Measurements from ENCODE around the gene DERA.
A peak's percentile ranks its signal among the peaks of the same experiment; 100 is the strongest.

The DERA gene

DNA sequence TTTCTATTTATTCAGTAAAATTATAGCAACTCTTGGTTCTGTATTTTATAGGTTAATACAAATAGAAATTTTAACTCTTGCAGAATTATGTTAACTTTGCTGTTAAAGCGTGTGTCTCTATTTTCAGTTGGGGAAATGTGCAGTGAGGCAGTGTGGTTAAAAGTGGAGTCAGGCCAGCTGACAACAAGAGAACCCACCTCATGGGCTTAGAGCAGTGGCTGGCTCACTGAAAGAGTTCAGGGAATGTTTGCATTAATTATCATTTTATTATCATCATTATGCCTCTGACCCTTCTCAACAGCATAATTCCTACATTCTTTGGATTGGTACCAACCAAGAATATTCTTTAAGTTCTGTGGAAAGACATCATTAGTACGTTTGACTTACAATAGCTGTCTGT lies 163.8 kb downstream of the DERA start:
- no peak overlapping the region for H3K27ac ChIP-seq (ENCODE audit: extremely low read depth, low read depth, low read length)
- POLR2A ChIA-PET, result no interaction called here

DNA sequence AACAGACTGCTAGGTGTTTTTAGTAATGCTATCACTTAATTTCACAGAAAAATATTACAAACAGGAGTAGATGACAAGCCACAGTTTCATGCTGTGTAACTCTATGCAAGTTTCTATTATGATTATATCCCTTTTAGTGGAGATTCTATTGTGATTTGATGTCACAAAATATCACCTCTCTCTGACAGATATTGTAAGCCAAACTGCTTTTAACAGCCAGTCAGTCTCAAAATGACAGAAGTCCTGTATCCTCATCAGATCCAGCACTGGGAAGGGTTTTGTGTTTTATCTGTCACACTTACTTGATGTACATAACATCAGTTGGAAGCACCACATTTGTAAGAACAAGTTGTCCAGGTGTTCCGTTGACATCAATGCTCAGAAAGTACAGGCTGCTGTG lies 164.8 kb downstream of the DERA start:
- POLR2A ChIA-PET, result no interaction called here
- CTCF ChIA-PET, result interaction anchor here (0.6 to 1.0 kb wide), 2 partner anchors 14 to 861 kb away, joined by 3 to 8 read pairs; no protein-coding TSS in a partner anchor

More for the DNA sequence above, 163.8 kb downstream of the DERA start:
- no peak overlapping the region for H3K4me3 ChIP-seq (ENCODE audit: low read depth, low read length)
- no peaks in the 10 kb centered on the region for H3K9me3 ChIP-seq (ENCODE audit: control insufficient read depth, insufficient read depth, low read depth, low read length)
- no peaks in the 10 kb centered on the region for H3K4me1 ChIP-seq (ENCODE audit: control insufficient read depth, insufficient read depth, low read length)
- no peaks in the 10 kb centered on the region for H3K36me3 ChIP-seq (ENCODE audit: control insufficient read depth in 2 of 2, insufficient read depth in 1 of 2, low read length in 2 of 2)
- TF ChIP-seq SP3 (tag by site-specific recombination; IDR thresholded peaks at IDR 0.05) (no peak), ZNF24 (tag by site-specific recombination; IDR thresholded peaks at IDR 0.05) (no peak), ZBTB20 (tag by site-specific recombination; IDR thresholded peaks at IDR 0.05) (no peak)
- TF ChIP-seq, protein P1, sequence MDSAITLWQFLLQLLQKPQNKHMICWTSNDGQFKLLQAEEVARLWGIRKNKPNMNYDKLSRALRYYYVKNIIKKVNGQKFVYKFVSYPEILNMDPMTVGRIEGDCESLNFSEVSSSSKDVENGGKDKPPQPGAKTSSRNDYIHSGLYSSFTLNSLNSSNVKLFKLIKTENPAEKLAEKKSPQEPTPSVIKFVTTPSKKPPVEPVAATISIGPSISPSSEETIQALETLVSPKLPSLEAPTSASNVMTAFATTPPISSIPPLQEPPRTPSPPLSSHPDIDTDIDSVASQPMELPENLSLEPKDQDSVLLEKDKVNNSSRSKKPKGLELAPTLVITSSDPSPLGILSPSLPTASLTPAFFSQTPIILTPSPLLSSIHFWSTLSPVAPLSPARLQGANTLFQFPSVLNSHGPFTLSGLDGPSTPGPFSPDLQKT (IDR thresholded peaks at IDR 0.05; ENCODE audit: borderline replicate concordance, low read depth, low read length), result no peak
- CTCF ChIA-PET, result no interaction called here

GRCh38 chr12:16076557-16076956 lies 165.4 kb downstream of the DERA start:
- no peak overlapping the region for H3K27ac ChIP-seq (ENCODE audit: extremely low read depth, low read depth, low read length)
- no peaks in the 10 kb centered on the region for H3K36me3 ChIP-seq (ENCODE audit: control insufficient read depth in 2 of 2, insufficient read depth in 1 of 2, low read length in 2 of 2)
- POLR2A ChIA-PET, result no interaction called here
- H3K9me3 ChIP-seq (ENCODE audit: control insufficient read depth, insufficient read depth, low read depth, low read length), result no peaks in the 10 kb centered on the region
- H3K4me1 ChIP-seq (ENCODE audit: control insufficient read depth, insufficient read depth, low read length), result no peaks in the 10 kb centered on the region
- H3K4me3 ChIP-seq (ENCODE audit: low read depth, low read length), result no peak overlapping the region
- no peak for TF ChIP-seq IKZF3 (tag by site-specific recombination; IDR thresholded peaks at IDR 0.05)
- no peak for TF ChIP-seq ZNF626 (tag by site-specific recombination; IDR thresholded peaks at IDR 0.05)
- no peak for TF ChIP-seq ZFP3 (tag by site-specific recombination; IDR thresholded peaks at IDR 0.05; ENCODE audit: low read depth)
- no peak for TF ChIP-seq ZNF121 (tag by site-specific recombination; IDR thresholded peaks at IDR 0.05)
- TF ChIP-seq, protein P2, sequence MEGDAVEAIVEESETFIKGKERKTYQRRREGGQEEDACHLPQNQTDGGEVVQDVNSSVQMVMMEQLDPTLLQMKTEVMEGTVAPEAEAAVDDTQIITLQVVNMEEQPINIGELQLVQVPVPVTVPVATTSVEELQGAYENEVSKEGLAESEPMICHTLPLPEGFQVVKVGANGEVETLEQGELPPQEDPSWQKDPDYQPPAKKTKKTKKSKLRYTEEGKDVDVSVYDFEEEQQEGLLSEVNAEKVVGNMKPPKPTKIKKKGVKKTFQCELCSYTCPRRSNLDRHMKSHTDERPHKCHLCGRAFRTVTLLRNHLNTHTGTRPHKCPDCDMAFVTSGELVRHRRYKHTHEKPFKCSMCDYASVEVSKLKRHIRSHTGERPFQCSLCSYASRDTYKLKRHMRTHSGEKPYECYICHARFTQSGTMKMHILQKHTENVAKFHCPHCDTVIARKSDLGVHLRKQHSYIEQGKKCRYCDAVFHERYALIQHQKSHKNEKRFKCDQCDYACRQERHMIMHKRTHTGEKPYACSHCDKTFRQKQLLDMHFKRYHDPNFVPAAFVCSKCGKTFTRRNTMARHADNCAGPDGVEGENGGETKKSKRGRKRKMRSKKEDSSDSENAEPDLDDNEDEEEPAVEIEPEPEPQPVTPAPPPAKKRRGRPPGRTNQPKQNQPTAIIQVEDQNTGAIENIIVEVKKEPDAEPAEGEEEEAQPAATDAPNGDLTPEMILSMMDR (tag by site-specific recombination; IDR thresholded peaks at IDR 0.05), result peak; percentile 36; the same call in 1 of the 2 replicates
- peak; percentile 78 for TF ChIP-seq ZNF654 (tag by site-specific recombination; IDR thresholded peaks at IDR 0.05; ENCODE audit: low read depth)
- CTCF ChIA-PET, result interaction anchor here (1.0 kb wide), 3 partner anchors 15 to 23 kb away, joined by 3 to 5 read pairs (median 3); no protein-coding TSS in a partner anchor

More for the DNA sequence above, 164.8 kb downstream of the DERA start:
- TF ChIP-seq, protein P2 (tag by site-specific recombination; IDR thresholded peaks at IDR 0.05), result no peak
- Histone ChIP-seq H3K4me3 (ENCODE audit: low read depth, low read length) (no peak overlapping the region), H3K27ac (ENCODE audit: extremely low read depth, low read depth, low read length) (no peak overlapping the region), H3K36me3 (ENCODE audit: control insufficient read depth in 2 of 2, insufficient read depth in 1 of 2, low read length in 2 of 2) (no peaks in the 10 kb centered on the region), H3K4me1 (ENCODE audit: control insufficient read depth, insufficient read depth, low read length) (no peaks in the 10 kb centered on the region), H3K9me3 (ENCODE audit: control insufficient read depth, insufficient read depth, low read depth, low read length) (no peaks in the 10 kb centered on the region)

- Histone ChIP-seq H3K36me3 (ENCODE audit: control insufficient read depth in 2 of 2, insufficient read depth in 1 of 2, low read length in 2 of 2) (no peaks in the 10 kb centered on the region), H3K27ac (ENCODE audit: extremely low read depth, low read depth, low read length) (no peak overlapping the region), H3K4me1 (ENCODE audit: control insufficient read depth, insufficient read depth, low read length) (no peaks in the 10 kb centered on the region), H3K9me3 (ENCODE audit: control insufficient read depth, insufficient read depth, low read depth, low read length) (no peaks in the 10 kb centered on the region), H3K4me3 (ENCODE audit: low read depth, low read length) (no peak overlapping the region)
- TF ChIP-seq KLF7 (tag by site-specific recombination; IDR thresholded peaks at IDR 0.05; ENCODE audit: borderline replicate concordance) (no peak), ZNF600 (tag by site-specific recombination; IDR thresholded peaks at IDR 0.05) (no peak), ZNF529 (tag by site-specific recombination; IDR thresholded peaks at IDR 0.05; ENCODE audit: insufficient replicate concordance) (no peak), ZNF133 (tag by site-specific recombination; IDR thresholded peaks at IDR 0.05) (no peak), ZNF530 (tag by site-specific recombination; IDR thresholded peaks at IDR 0.05; ENCODE audit: low read depth) (no peak), ZNF791 (tag by site-specific recombination; IDR thresholded peaks at IDR 0.05) (no peak)
- TF ChIP-seq, protein P3, sequence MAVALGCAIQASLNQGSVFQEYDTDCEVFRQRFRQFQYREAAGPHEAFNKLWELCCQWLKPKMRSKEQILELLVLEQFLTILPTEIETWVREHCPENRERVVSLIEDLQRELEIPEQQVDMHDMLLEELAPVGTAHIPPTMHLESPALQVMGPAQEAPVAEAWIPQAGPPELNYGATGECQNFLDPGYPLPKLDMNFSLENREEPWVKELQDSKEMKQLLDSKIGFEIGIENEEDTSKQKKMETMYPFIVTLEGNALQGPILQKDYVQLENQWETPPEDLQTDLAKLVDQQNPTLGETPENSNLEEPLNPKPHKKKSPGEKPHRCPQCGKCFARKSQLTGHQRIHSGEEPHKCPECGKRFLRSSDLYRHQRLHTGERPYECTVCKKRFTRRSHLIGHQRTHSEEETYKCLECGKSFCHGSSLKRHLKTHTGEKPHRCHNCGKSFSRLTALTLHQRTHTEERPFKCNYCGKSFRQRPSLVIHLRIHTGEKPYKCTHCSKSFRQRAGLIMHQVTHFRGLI (tag by site-specific recombination; IDR thresholded peaks at IDR 0.05), result no peak
- ChIA-PET CTCF (interaction anchor here (1.0 kb wide), 3 partner anchors 15 to 22 kb away, joined by 3 to 5 read pairs (median 3); no protein-coding TSS in a partner anchor), POLR2A (no interaction called here)
Measured at GRCh38 chr12:16076970-16077522, 165.9 kb downstream of the DERA start.

Data from HEK293 (cell line).